ENCODE measurements around the gene FOXC1.

FOXC1 gene

GRCh38 chr6:1609648-1610496, at the start of gene FOXC1:
FOXC1 (plus strand) TSS chr6:1609915; CDS start chr6:1610446, 531 bp downstream.
- no peak for DNase-seq (ENCODE audit: low read depth in 2 of 3, low spot score in 2 of 3)

GRCh38 chr6:1560281-1561058, 49.2 kb upstream of the FOXC1 start:
- DNase-seq (ENCODE audit: low read depth in 2 of 3, low spot score in 2 of 3) = no peak

- DNase-seq (ENCODE audit: low read depth in 2 of 3, low spot score in 2 of 3) = no peak
Measured at GRCh38 chr6:1561355-1561754, 48.4 kb upstream of the FOXC1 start.

- no peak for DNase-seq (ENCODE audit: low read depth in 2 of 3, low spot score in 2 of 3)
Measured at GRCh38 chr6:1562171-1562955, 47.4 kb upstream of the FOXC1 start.

- no peak for DNase-seq (ENCODE audit: low read depth in 2 of 3, low spot score in 2 of 3)
Measured at GRCh38 chr6:1569377-1569776, 40.3 kb upstream of the FOXC1 start.

- DNase-seq (ENCODE audit: low read depth in 2 of 3, low spot score in 2 of 3) = no peak
Measured at GRCh38 chr6:1570848-1571247, 38.9 kb upstream of the FOXC1 start.

- no peak for DNase-seq (ENCODE audit: low read depth in 2 of 3, low spot score in 2 of 3)
Measured at GRCh38 chr6:1572892-1573291, 36.8 kb upstream of the FOXC1 start.

- DNase-seq (ENCODE audit: low read depth in 2 of 3, low spot score in 2 of 3) = no peak
Measured at GRCh38 chr6:1574083-1574761, 35.5 kb upstream of the FOXC1 start.

GRCh38 chr6:1574890-1575209, 34.9 kb upstream of the FOXC1 start:
- no peak for DNase-seq (ENCODE audit: low read depth in 2 of 3, low spot score in 2 of 3)

- DNase-seq (ENCODE audit: low read depth in 2 of 3, low spot score in 2 of 3) = no peak
Measured at GRCh38 chr6:1575210-1576041, 34.3 kb upstream of the FOXC1 start.

- DNase-seq (ENCODE audit: low read depth in 2 of 3, low spot score in 2 of 3) = no peak
Measured at GRCh38 chr6:1576166-1576565, 33.5 kb upstream of the FOXC1 start.

- no peak for DNase-seq (ENCODE audit: low read depth in 2 of 3, low spot score in 2 of 3)
Measured at GRCh38 chr6:1576711-1577110, 33.0 kb upstream of the FOXC1 start.

- DNase-seq (ENCODE audit: low read depth in 2 of 3, low spot score in 2 of 3) = no peak
Measured at GRCh38 chr6:1577146-1577680, 32.5 kb upstream of the FOXC1 start.

- DNase-seq (ENCODE audit: low read depth in 2 of 3, low spot score in 2 of 3) = no peak
Measured at GRCh38 chr6:1577896-1578745, 31.6 kb upstream of the FOXC1 start.

GRCh38 chr6:1579096-1579495, 30.6 kb upstream of the FOXC1 start:
- no peak for DNase-seq (ENCODE audit: low read depth in 2 of 3, low spot score in 2 of 3)

- no peak for DNase-seq (ENCODE audit: low read depth in 2 of 3, low spot score in 2 of 3)
Measured at GRCh38 chr6:1580109-1580508, 29.6 kb upstream of the FOXC1 start.

- no peak for DNase-seq (ENCODE audit: low read depth in 2 of 3, low spot score in 2 of 3)
Measured at GRCh38 chr6:1580585-1580984, 29.1 kb upstream of the FOXC1 start.

- DNase-seq (ENCODE audit: low read depth in 2 of 3, low spot score in 2 of 3) = no peak
Measured at GRCh38 chr6:1581120-1581991, 28.4 kb upstream of the FOXC1 start.

All from activated CD8-positive, alpha-beta memory T cell treated with anti-CD3 and anti-CD28 coated beads for 48 hours (primary cell).